BLaER1 treated with 17β-estradiol and CSF1 and Interleukin-3, amounts not matched to agents 10 nM and 100 nM (cell line): Measurements from ENCODE around the gene RELN.

ENCODE experiments used
- H3K27ac ChIP-seq, 11 experiments: shearing (Covaris generic); formaldehyde crosslinking; 2 replicates each; pipeline ENCODE4 v1.8.1; 2022
- H3K27me3 ChIP-seq, 11 experiments: shearing (Covaris generic); formaldehyde crosslinking; 2 replicates each; pipeline ENCODE4 v1.8.1; 2022
- H3K36me3 ChIP-seq, 11 experiments: shearing (Covaris generic); formaldehyde crosslinking; 2 replicates each; pipeline ENCODE4 v1.8.1; 2022
- H3K4me1 ChIP-seq, 10 experiments: shearing (Covaris generic); formaldehyde crosslinking; 2 replicates each; pipeline ENCODE4 v1.8.1; 2022
- H3K4me2 ChIP-seq, 11 experiments: shearing (Covaris generic); formaldehyde crosslinking; 2 replicates each; pipeline ENCODE4 v1.8.1; 2022
- H3K4me3 ChIP-seq, 10 experiments: shearing (Covaris generic); formaldehyde crosslinking; 2 replicates each; pipeline ENCODE4 v1.8.1; 2022
- H3K9ac ChIP-seq, 11 experiments: shearing (Covaris generic); formaldehyde crosslinking; 2 replicates each; pipeline ENCODE4 v1.8.1; 2022
- H3K9me3 ChIP-seq, 11 experiments: shearing (Covaris generic); formaldehyde crosslinking; replicated peaks in 1 of 11; 2 replicates each; pipeline ENCODE4 v1.8.1; 2022
- H4K20me1 ChIP-seq, 11 experiments: shearing (Covaris generic); formaldehyde crosslinking; 2 replicates each; pipeline ENCODE4 v1.8.1; 2022
- Cebpa-rat ChIP-seq, 11 experiments: shearing (Covaris generic); IDR thresholded peaks; 2 replicates each; pipeline ENCODE4 v1.8.1; 2022

RELN gene

GRCh38 chr7:103699032-103699431, 290.4 kb downstream of the RELN start:
- H3K36me3 ChIP-seq, result no peaks in the 10 kb centered on the region
- no peak overlapping the region for H3K27ac ChIP-seq
- no peak overlapping the region for H3K4me2 ChIP-seq
- no peaks in the 10 kb centered on the region for H3K9me3 ChIP-seq
- no peaks in the 10 kb centered on the region for H3K27me3 ChIP-seq
- TF ChIP-seq Cebpa-rat (IDR thresholded peaks at IDR 0.05), result no peak
- H4K20me1 ChIP-seq, result no peaks in the 10 kb centered on the region
- no peaks in the 10 kb centered on the region for H3K4me1 ChIP-seq
- H3K4me3 ChIP-seq, result no peak overlapping the region
- no peak overlapping the region for H3K9ac ChIP-seq

- Histone ChIP-seq H3K9ac (no peak overlapping the region), H3K4me2 (no peak overlapping the region), H3K4me3 (no peak overlapping the region), H3K36me3 (no peaks in the 10 kb centered on the region), H3K9me3 (no peaks in the 10 kb centered on the region), H3K4me1 (no peaks in the 10 kb centered on the region), H3K27ac (no peak overlapping the region), H4K20me1 (no peaks in the 10 kb centered on the region), H3K27me3 (no peaks in the 10 kb centered on the region)
- TF ChIP-seq Cebpa-rat (IDR thresholded peaks at IDR 0.05), result no peak
These were observed 291.4 kb downstream of the RELN start for GRCh38 chr7:103698064-103698463.

- no peak overlapping the region for H3K27ac ChIP-seq
- no peak for TF ChIP-seq Cebpa-rat (IDR thresholded peaks at IDR 0.05)
- no peaks in the 10 kb centered on the region for H3K36me3 ChIP-seq
- no peaks in the 10 kb centered on the region for H3K27me3 ChIP-seq
- H4K20me1 ChIP-seq, result no peaks in the 10 kb centered on the region
- H3K4me3 ChIP-seq, result no peak overlapping the region
- H3K4me2 ChIP-seq, result no peak overlapping the region
- no peak overlapping the region for H3K9ac ChIP-seq
- H3K4me1 ChIP-seq, result no peaks in the 10 kb centered on the region
- no peaks in the 10 kb centered on the region for H3K9me3 ChIP-seq
These were observed 293.9 kb downstream of the RELN start for GRCh38 chr7:103695521-103695920.

- H3K4me3 ChIP-seq, result no peak overlapping the region
- H4K20me1 ChIP-seq, result no peaks in the 10 kb centered on the region
- no peak overlapping the region for H3K4me2 ChIP-seq
- no peaks in the 10 kb centered on the region for H3K27me3 ChIP-seq
- H3K36me3 ChIP-seq, result no peaks in the 10 kb centered on the region
- H3K9ac ChIP-seq, result no peak overlapping the region
- H3K27ac ChIP-seq, result no peak overlapping the region
- TF ChIP-seq Cebpa-rat (IDR thresholded peaks at IDR 0.05), result no peak
- no peaks in the 10 kb centered on the region for H3K9me3 ChIP-seq
- H3K4me1 ChIP-seq, result no peaks in the 10 kb centered on the region
These were observed 295.2 kb downstream of the RELN start for GRCh38 chr7:103694304-103694703.

GRCh38 chr7:103691291-103691690, 298.2 kb downstream of the RELN start:
- Histone ChIP-seq H3K4me1 (no peaks in the 10 kb centered on the region), H3K27ac (no peak overlapping the region), H3K4me2 (no peak overlapping the region), H3K4me3 (no peak overlapping the region), H3K9me3 (no peaks in the 10 kb centered on the region), H3K27me3 (no peaks in the 10 kb centered on the region), H3K36me3 (no peaks in the 10 kb centered on the region), H3K9ac (no peak overlapping the region), H4K20me1 (no peaks in the 10 kb centered on the region)
- no peak for TF ChIP-seq Cebpa-rat (IDR thresholded peaks at IDR 0.05)

- no peaks in the 10 kb centered on the region for H4K20me1 ChIP-seq
- TF ChIP-seq Cebpa-rat (IDR thresholded peaks at IDR 0.05), result no peak
- H3K4me3 ChIP-seq, result no peak overlapping the region
- H3K27ac ChIP-seq, result no peak overlapping the region
- no peaks in the 10 kb centered on the region for H3K27me3 ChIP-seq
- H3K36me3 ChIP-seq, result no peaks in the 10 kb centered on the region
- no peak overlapping the region for H3K9ac ChIP-seq
- no peaks in the 10 kb centered on the region for H3K4me1 ChIP-seq
- no peaks in the 10 kb centered on the region for H3K9me3 ChIP-seq
- H3K4me2 ChIP-seq, result no peak overlapping the region
These were observed 299.1 kb downstream of the RELN start for GRCh38 chr7:103690242-103690974.

GRCh38 chr7:103689255-103689654, 300.2 kb downstream of the RELN start:
- Histone ChIP-seq H3K4me1 (no peaks in the 10 kb centered on the region), H3K36me3 (no peaks in the 10 kb centered on the region), H3K9ac (no peak overlapping the region), H3K27me3 (no peaks in the 10 kb centered on the region), H3K4me3 (no peak overlapping the region), H3K9me3 (no peaks in the 10 kb centered on the region), H3K27ac (no peak overlapping the region), H3K4me2 (no peak overlapping the region), H4K20me1 (no peaks in the 10 kb centered on the region)
- TF ChIP-seq Cebpa-rat (IDR thresholded peaks at IDR 0.05), result no peak

- Histone ChIP-seq H3K9ac (no peak overlapping the region), H4K20me1 (no peaks in the 10 kb centered on the region), H3K27me3 (no peaks in the 10 kb centered on the region), H3K4me1 (no peaks in the 10 kb centered on the region), H3K4me2 (no peak overlapping the region), H3K4me3 (no peak overlapping the region), H3K9me3 (no peaks in the 10 kb centered on the region), H3K27ac (no peak overlapping the region), H3K36me3 (no peaks in the 10 kb centered on the region)
- no peak for TF ChIP-seq Cebpa-rat (IDR thresholded peaks at IDR 0.05)
These were observed 301.5 kb downstream of the RELN start for GRCh38 chr7:103687951-103688350.

GRCh38 chr7:103687272-103687671, 302.2 kb downstream of the RELN start:
- Histone ChIP-seq H3K9me3 (no peaks in the 10 kb centered on the region), H3K4me3 (no peak overlapping the region), H3K27ac (no peak overlapping the region), H3K4me2 (no peak overlapping the region), H4K20me1 (no peaks in the 10 kb centered on the region), H3K4me1 (no peaks in the 10 kb centered on the region), H3K9ac (no peak overlapping the region), H3K36me3 (no peaks in the 10 kb centered on the region), H3K27me3 (no peaks in the 10 kb centered on the region)
- no peak for TF ChIP-seq Cebpa-rat (IDR thresholded peaks at IDR 0.05)

- no peak for TF ChIP-seq Cebpa-rat (IDR thresholded peaks at IDR 0.05)
- Histone ChIP-seq H3K4me2 (no peak overlapping the region), H3K27me3 (no peaks in the 10 kb centered on the region), H3K4me3 (no peak overlapping the region), H3K9me3 (no peaks in the 10 kb centered on the region), H3K36me3 (no peaks in the 10 kb centered on the region), H4K20me1 (no peaks in the 10 kb centered on the region), H3K27ac (no peak overlapping the region), H3K4me1 (no peaks in the 10 kb centered on the region), H3K9ac (no peak overlapping the region)
These were observed 302.7 kb downstream of the RELN start for GRCh38 chr7:103686763-103687162.
